NB4 (cell line): ENCODE data around the gene ADAMTS5.

Experiments used
- CTCF ChIP-seq: IDR thresholded peaks from one replicate; pipeline ENCODE4 v1.5.1; 2012; ENCODE audit warnings: low read depth, low read length
- MAX ChIP-seq: IDR thresholded peaks from 2 replicates; pipeline ENCODE4 v1.6.1; 2011; ENCODE audit warnings: low read depth, low read length
- POLR2A ChIP-seq: IDR thresholded peaks from 2 replicates; pipeline ENCODE4 v1.6.1; 2011; ENCODE audit warnings: mild to moderate bottlenecking; ENCODE audit not compliant: insufficient read length; ENCODE audit errors: extremely low read depth

- TF ChIP-seq POLR2A, result no peak
- TF ChIP-seq CTCF, result peak; percentile 43
- TF ChIP-seq MAX, result peak; percentile 71
These were observed 5.2 kb downstream of the ADAMTS5 start for GRCh38 chr21:26961698-26962097.
